ENCODE measurements around the gene ADM5. TPM values are rescaled to one million over a fixed set of nuclear protein-coding genes. Genes with fewer than 3 reads are reported as not detected.

Gene ADM5
- total RNA-seq, 4 donors from 2014 or later, result 0.83 to 4.1 (median 2.5) TPM

DNA sequence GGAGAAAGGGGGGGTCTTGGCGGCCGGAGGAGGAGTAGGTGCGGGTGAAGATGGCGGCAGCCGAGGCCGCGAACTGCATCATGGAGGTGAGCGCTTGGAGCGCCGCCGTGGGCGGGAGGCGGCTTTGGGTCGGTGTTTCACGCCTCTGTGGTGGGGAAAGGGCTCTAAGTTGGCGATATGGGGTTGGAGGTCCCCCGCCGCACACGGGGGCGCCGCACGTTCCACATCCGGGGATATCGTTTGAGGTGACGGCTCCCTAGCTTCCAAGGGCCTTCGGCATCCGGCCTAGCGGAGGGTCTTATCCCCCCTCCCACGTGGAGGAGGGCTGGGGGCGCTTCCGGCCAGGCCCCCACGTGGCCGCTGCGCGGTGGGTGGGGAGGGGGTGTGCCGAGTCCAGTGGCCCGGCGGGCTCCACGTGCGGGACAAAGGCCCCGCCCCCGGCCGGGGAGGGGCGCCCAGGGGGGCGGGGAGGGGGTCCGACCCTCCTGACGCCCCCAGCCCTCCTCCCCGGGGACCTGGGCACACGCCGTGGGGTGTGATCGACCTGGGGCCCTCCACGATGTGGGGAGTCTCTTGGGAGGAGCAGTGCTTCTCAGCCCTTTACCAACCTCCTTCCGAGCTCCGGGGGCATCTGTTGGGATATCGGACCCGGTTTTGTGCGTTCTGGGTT, 12.0 kb upstream of the ADM5 start, which contains the start of gene PRMT1:
Gene PRMT1, plus strand, starts transcription at position 41 of the 670 bp plus-strand sequence. Its CDS starts 10 bp downstream, at position 51.
- Histone ChIP-seq H3K9me3 (no peaks in the 10 kb centered on the region), H3K4me3 (peak within 1 kb of the TSS; percentile 76 to 99 (median 86)), H3K27ac (replicated peaks in 1 of 4) (peak within 1 kb of the TSS; percentile 88 to 97 (median 94)), H3K4me1 (peaks cover 39 to 60% (median 51%) of the 10 kb centered on the region in 4 donors), H3K36me3 (peaks cover 7 to 19% (median 16%) of the 10 kb centered on the region in 4 donors), H3K27me3 (no peaks in the 10 kb centered on the region)
- TF ChIP-seq POLR2AphosphoS5 (IDR thresholded peaks at IDR 0.05) (peak; percentile 49 to 91), POLR2A (IDR thresholded peaks at IDR 0.05; ENCODE audit: low read depth) (peak; percentile 89)
- TF ChIP-seq, protein P1, sequence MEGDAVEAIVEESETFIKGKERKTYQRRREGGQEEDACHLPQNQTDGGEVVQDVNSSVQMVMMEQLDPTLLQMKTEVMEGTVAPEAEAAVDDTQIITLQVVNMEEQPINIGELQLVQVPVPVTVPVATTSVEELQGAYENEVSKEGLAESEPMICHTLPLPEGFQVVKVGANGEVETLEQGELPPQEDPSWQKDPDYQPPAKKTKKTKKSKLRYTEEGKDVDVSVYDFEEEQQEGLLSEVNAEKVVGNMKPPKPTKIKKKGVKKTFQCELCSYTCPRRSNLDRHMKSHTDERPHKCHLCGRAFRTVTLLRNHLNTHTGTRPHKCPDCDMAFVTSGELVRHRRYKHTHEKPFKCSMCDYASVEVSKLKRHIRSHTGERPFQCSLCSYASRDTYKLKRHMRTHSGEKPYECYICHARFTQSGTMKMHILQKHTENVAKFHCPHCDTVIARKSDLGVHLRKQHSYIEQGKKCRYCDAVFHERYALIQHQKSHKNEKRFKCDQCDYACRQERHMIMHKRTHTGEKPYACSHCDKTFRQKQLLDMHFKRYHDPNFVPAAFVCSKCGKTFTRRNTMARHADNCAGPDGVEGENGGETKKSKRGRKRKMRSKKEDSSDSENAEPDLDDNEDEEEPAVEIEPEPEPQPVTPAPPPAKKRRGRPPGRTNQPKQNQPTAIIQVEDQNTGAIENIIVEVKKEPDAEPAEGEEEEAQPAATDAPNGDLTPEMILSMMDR (IDR thresholded peaks at IDR 0.05), result no peak
- WGBS, result 0% methylated on average over 34 of the region's 57 CpGs
- DNase-seq (ENCODE audit: extremely low spot score), result no peak
- intact Hi-C loops (cut with DNase I), result loop anchor here (5.0 kb wide), 2 partner anchors 35 to 85 kb away; partner anchors contain the start of genes PRR12, RRAS and SCAF1

DNA sequence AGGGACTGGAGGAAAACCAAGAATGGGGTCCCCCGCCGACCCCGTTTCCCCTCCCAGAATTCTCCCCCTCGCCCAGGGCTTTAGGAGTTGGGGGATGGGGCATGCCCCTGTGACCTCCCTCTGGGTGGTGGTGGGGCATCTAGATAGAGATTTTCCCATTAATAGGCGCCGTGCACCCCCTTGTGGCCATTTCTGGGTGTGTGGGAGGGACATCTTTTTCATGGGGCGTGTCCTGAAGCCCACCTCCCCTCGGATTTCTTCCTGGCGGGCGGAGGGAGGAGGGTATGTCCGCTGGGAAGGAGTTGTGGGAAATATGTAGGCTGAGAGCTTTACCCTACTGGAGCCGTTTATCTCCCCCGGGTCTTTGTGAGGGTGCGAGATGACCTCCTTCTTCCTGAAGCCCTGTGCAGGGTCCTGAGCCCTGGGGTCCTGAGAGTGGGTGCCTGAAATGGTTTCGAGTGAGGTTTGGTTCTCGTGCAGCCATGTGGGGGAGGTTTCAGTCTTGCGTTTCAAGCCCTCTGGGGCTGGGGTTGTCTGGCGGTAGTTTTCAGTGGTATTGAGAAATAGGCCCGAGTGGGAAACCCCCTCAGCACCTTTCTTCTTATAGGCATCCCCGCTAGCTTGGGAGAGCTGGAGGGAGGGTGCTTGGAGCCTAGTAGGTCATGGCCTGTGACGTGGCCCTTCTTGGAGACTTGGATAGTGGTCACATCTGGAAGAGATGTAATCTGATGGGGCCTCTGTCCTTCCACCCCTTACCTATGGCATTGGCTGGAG, 11.3 kb upstream of the ADM5 start:
- peak; percentile 93 for DNase-seq (ENCODE audit: extremely low spot score)
- intact Hi-C loops (cut with DNase I), result loop anchor here (5.0 kb wide), 2 partner anchors 36 to 86 kb away; partner anchors contain the start of genes PRR12, RRAS and SCAF1
- 3% methylated on average over 12 of the region's 21 CpGs for WGBS
- H3K27ac ChIP-seq (replicated peaks in 1 of 4), result peak overlapping the region; percentile 88 to 97 (median 94)
- peak overlapping the region; percentile 76 to 99 (median 86) for H3K4me3 ChIP-seq
- H3K27me3 ChIP-seq, result no peaks in the 10 kb centered on the region
- no peaks in the 10 kb centered on the region for H3K9me3 ChIP-seq
- peaks cover 39 to 57% (median 50%) of the 10 kb centered on the region in 4 donors for H3K4me1 ChIP-seq
- peaks cover 15 to 26% (median 22%) of the 10 kb centered on the region in 4 donors for H3K36me3 ChIP-seq
- no peak for TF ChIP-seq EP300 (IDR thresholded peaks at IDR 0.05)
- TF ChIP-seq, protein P1 (IDR thresholded peaks at IDR 0.05), result peak; percentile 40 to 63 (median 61)
- TF ChIP-seq POLR2A (IDR thresholded peaks at IDR 0.05; ENCODE audit: low read depth), result no peak
- TF ChIP-seq POLR2AphosphoS5 (IDR thresholded peaks at IDR 0.05), result no peak

DNA sequence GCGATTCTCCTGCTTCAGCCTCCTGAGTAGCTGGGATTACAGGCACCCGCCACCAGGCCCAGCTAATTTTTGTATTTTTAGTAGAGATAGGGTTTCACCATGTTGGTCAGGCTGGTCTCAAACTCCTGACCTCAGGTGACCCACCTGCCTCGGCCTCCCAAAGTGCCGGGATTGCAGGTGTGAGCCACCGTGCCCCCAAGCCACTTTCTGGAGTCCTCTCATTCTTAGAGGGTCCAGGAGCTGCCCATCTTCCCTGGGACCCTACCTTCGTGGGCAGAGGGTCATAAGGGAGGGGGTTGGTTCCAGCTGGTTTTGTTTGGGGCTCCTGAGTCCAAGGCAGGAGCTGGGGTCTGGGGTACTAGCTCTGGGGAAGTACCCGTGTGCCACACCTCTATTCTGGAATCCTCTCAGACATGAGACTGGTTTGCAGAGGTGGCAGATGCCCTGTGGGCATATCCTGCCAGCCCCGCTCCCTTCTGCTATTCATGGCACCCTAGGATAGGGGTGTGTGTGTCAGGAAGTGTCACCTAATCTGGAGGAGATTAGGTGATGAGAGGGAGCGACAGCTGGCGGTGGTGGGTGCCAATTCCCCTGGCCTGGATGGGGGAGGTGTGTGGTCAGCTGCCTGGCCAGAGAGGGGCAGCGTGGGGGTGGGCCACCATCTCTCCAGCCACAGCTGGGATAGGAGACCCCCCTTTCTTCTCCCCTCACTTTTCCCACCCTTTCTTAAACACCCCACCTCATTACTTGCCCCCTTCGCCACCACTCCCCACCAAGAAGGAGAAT, 10.2 kb upstream of the ADM5 start:
- no peak for DNase-seq (ENCODE audit: extremely low spot score)

More for the DNA sequence above, 10.2 kb upstream of the ADM5 start:
- intact Hi-C loops (cut with DNase I), result loop anchor here (5.0 kb wide), 2 partner anchors 37 to 87 kb away; partner anchors contain the start of genes PRR12, RRAS and SCAF1
- H3K4me1 ChIP-seq, result peaks cover 39 to 57% (median 50%) of the 10 kb centered on the region in 4 donors
- no peaks in the 10 kb centered on the region for H3K27me3 ChIP-seq
- WGBS, result 70% methylated on average over 7 of the region's 12 CpGs
- TF ChIP-seq EP300 (IDR thresholded peaks at IDR 0.05), result no peak
- no peak for TF ChIP-seq POLR2A (IDR thresholded peaks at IDR 0.05; ENCODE audit: low read depth)
- TF ChIP-seq, protein P1 (IDR thresholded peaks at IDR 0.05), result no peak
- TF ChIP-seq POLR2AphosphoS5 (IDR thresholded peaks at IDR 0.05), result no peak
- H3K36me3 ChIP-seq, result peaks cover 24 to 37% (median 32%) of the 10 kb centered on the region in 4 donors
- H3K4me3 ChIP-seq, result no peak overlapping the region
- H3K27ac ChIP-seq (replicated peaks in 1 of 4), result peak overlapping the region; percentile 62 to 97 (median 94)
- no peaks in the 10 kb centered on the region for H3K9me3 ChIP-seq
